CD4-positive, alpha-beta T cell treated with Interleukin-4 for 1 hour (primary cell): ENCODE data around the gene RNASET2.
"Not testable (repeated sequence)": the region's sequence is repeated elsewhere in the genome, so short reads cannot be mapped to it uniquely, and the experiment has no call there.

ENCODE experiments used
- DNase-seq, 2 donors: peaks; one replicate each; pipeline ENCODE4 v3.0.0-alpha.2; 2020 to 2022

The RNASET2 gene

GRCh38 chr6:166969390-166970002 lies 13.1 kb upstream of the RNASET2 start:
- DNase-seq: peak in 1 of 2 donors; percentile 10

- DNase-seq: no peak
These were observed 9.9 kb upstream of the RNASET2 start for GRCh38 chr6:166966268-166966667.

GRCh38 chr6:166960609-166960978 lies 4.2 kb upstream of the RNASET2 start:
- no peak for DNase-seq

- no peak for DNase-seq
These were observed 3.7 kb upstream of the RNASET2 start for GRCh38 chr6:166959911-166960608.

GRCh38 chr6:166958926-166959861 lies 2.8 kb upstream of the RNASET2 start:
- DNase-seq: peak; percentile 79 to 82

DNA sequence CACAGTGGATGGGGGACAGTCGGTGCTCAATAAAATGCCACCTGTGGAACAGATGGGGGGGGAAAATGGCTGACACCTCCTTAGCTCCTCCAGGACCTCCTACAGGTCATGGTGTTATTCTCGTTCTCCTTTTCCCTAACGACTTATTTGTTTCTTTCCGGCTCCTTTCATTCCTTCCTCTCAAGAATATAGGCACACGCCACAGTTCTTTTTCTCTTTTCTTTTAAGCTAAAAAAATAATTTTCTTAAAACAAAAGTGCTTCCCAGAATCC lies 1.4 kb upstream of the RNASET2 start:
- DNase-seq: no peak

DNA sequence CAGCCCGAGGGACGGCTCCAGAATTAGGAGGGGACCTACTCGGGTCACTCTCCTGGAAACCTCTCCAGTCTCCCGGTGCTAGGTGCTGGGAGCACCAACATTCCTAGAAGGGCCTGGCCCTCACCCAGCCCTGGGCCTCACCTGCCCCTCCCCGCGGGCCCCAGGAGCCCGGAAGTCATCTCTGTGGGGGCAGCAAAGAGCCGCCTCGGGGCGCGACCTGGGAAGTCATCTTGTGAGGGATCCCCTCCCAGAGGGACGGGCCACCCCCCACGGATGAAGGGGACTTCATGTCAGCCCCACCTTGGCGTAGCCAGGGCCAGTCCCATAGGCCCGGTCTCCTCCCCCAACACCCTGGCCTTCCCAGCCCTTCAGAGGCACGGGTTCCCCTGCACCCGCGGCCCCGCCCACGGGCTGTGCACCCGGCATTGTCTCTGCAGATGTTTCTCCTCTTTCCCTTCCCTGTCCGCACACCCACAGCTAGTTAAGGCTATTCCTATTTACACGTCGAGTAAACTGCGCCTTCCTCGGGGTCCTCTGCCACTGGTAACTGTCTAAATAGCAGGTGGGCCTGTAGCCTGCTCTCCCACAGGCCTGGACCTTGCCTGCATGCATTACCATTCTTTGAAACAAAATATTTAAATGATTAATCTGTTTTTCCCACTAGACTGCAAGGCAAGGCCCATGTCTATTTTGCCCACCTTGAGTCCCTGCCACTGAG lies 896 bp upstream of the RNASET2 start:
- peak; percentile 32 to 66 for DNase-seq

DNA sequence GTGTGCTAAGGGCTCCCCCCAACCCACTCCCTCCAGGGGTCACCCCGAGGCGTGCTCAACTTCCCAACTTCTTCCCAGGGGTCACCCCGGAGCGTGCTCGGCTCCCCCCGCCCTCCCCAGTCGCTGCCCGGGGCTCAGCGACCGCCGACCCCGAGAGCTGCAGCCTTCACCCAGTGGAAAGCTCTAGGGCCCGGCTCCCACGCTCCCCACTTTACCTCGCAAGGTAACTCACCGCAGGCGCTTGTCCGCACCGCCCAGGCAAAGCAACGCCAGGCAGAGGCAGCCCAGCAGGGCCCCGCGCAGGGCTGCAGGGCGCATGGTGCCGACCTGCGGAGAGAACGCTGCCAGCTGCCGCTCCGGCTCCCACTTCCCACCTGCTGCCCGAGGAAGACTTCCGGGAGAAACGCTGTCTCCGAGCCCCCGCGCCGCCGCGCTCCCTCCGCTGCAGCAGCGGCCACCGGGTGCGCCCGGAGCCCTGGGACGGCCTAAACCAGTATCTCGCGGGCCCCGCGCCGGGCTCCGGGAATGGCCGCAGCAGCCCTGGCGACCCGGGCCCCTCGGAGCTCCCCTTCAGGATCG lies 396 bp downstream of the RNASET2 start:
- peak in 1 of 2 donors; percentile 19 for DNase-seq

GRCh38 chr6:166955121-166955864 lies 1.1 kb downstream of the RNASET2 start:
- peak in 1 of 2 donors; percentile 66 for DNase-seq

DNA sequence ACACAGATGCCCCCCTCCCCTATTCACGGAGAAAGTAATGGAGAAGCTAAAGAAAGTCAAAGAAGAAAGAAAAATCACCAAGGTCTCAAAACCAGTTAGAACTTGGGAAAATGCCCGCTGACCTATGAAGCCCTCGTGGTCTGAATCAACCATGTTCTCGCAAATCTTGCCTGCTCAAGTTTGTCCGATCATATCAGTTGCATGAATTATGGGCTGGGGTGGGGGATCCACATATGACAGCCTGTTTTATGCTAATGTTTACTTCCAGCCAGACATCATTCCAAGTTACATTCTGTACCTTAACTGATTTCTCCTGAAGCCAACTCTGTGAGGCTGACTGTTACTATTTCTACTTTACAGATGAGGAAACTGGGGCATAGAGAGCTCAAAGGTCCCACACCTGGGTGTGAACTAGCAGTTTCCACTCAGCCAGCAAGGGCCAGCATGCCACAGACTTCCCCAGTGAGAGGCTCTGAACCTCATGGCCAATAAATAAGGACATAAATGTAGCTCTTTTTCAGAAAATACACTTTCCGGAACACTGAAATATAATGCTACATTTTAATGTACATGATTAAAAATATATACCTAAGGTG lies 2.1 kb downstream of the RNASET2 start:
- no peak for DNase-seq

GRCh38 chr6:166952567-166953486 lies 3.5 kb downstream of the RNASET2 start:
- no peak for DNase-seq

- DNase-seq: peak in 1 of 2 donors; percentile 23
These were observed 4.2 kb downstream of the RNASET2 start for GRCh38 chr6:166952121-166952520.

DNA sequence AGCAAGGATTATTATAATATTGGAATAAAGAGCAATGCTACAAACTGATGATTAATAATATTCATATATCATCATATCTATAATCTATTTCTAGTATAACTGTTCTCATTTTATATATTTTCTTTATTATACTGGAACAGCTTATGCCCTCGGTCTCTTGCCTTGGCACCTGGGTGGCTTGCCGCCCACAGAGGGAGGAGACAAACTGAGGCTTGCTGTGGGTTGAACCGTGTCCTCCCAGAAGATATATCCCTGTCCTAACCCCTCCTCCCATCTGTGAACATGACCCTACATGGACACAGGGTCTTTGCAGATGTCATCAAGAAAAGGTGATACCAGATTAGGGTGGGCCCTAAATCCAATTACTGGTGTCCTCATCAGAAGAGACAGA lies 4.7 kb downstream of the RNASET2 start:
- DNase-seq: no peak

GRCh38 chr6:166950892-166951669 lies 5.3 kb downstream of the RNASET2 start:
- DNase-seq: peak; percentile 78 to 79

- DNase-seq: no peak
These were observed 5.9 kb downstream of the RNASET2 start for GRCh38 chr6:166950443-166950821.

- DNase-seq: no peak
These were observed 6.6 kb downstream of the RNASET2 start for GRCh38 chr6:166949528-166950442.

- not testable (repeated sequence) for DNase-seq
These were observed 7.6 kb downstream of the RNASET2 start for GRCh38 chr6:166948724-166949123.

DNA sequence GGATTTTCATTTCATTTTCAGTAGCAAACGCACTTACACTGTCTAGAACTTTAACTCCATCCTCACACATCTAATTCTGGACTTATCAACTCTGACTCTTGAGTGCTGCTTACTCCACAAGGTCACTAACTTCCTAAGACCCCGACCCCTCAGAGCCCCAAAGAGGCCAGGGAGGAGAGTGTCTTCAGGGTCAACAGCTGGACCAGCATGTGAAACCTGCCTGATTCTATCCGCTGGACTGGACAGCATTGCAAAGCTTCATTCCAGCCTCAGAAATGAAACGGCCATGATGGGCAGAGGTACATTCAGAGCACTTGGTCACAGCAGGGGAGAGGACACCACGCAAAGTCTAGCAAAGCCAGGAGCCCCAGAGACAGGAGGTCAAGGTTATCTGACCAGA lies 9.1 kb downstream of the RNASET2 start:
- no peak for DNase-seq

GRCh38 chr6:166946125-166946524 lies 10.2 kb downstream of the RNASET2 start:
- no peak for DNase-seq
